NK-92 treated with Interleukin-12 subunit alpha and Interleukin-12 subunit beta, amount 100 ng/mL, for 24 hours (cell line): ENCODE measurements around the gene AMH.

Source experiments
- DNase-seq: peaks from one replicate; lab custom pipeline; 2025; lab: John Stamatoyannopoulos, UW

The AMH gene

GRCh38 chr19:2235381-2236063 lies 13.6 kb upstream of the AMH start:
- no peak for DNase-seq

- DNase-seq, result no peak
Measured at GRCh38 chr19:2236064-2236313, 13.1 kb upstream of the AMH start.

- peak; percentile 97 for DNase-seq
Measured at GRCh38 chr19:2236314-2237050, 12.6 kb upstream of the AMH start, which contains the start of the genes PLEKHJ1 and SF3A2. TSS of gene PLEKHJ1 (minus strand) at chr19:2236329. CDS start at chr19:2236248, 81 bp downstream. TSS of gene SF3A2 (plus strand) at chr19:2236824. CDS start at chr19:2243419, 6,595 bp downstream.

- DNase-seq, result no peak
Measured at GRCh38 chr19:2237051-2237868, 11.9 kb upstream of the AMH start.

- DNase-seq, result no peak
Measured at GRCh38 chr19:2237869-2238153, 11.3 kb upstream of the AMH start.

- DNase-seq, result no peak
Measured at GRCh38 chr19:2239173-2239572, 9.9 kb upstream of the AMH start.

GRCh38 chr19:2239771-2240770 lies 9.1 kb upstream of the AMH start:
- no peak for DNase-seq

- DNase-seq, result no peak
Measured at GRCh38 chr19:2240881-2241760, 8.0 kb upstream of the AMH start.

- DNase-seq, result no peak
Measured at GRCh38 chr19:2242092-2242537, 7.0 kb upstream of the AMH start.

GRCh38 chr19:2242816-2243215 lies 6.3 kb upstream of the AMH start:
- no peak for DNase-seq

- no peak for DNase-seq
Measured at GRCh38 chr19:2243274-2244124, 5.6 kb upstream of the AMH start.

- no peak for DNase-seq
Measured at GRCh38 chr19:2244125-2244411, 5.1 kb upstream of the AMH start.

- DNase-seq, result no peak
Measured at GRCh38 chr19:2244486-2244885, 4.6 kb upstream of the AMH start.

- DNase-seq, result no peak
Measured at GRCh38 chr19:2245273-2245672, 3.9 kb upstream of the AMH start.

GRCh38 chr19:2246014-2246620 lies 3.0 kb upstream of the AMH start:
- DNase-seq, result no peak

- DNase-seq, result no peak
Measured at GRCh38 chr19:2246801-2247361, 2.2 kb upstream of the AMH start.

GRCh38 chr19:2247433-2248101 lies 1.6 kb upstream of the AMH start:
- DNase-seq, result no peak

- no peak for DNase-seq
Measured at GRCh38 chr19:2248136-2249009, 750 bp upstream of the AMH start.
